KMS-11 (cell line): ENCODE data around the gene GALNTL6.

ENCODE experiments used
- H2AFZ ChIP-seq: fragments of 200-600 bp; sonication (generic); 2 replicates; pipeline ENCODE4 v1.6.1; 2016; ENCODE audit warnings: antibody characterized with exemption, mixed run types, low read depth
- H3K27ac ChIP-seq: fragments of 200-600 bp; sonication (generic); 2 replicates; pipeline ENCODE4 v1.6.1; 2016; ENCODE audit warnings: mild to moderate bottlenecking, mixed run types
- H3K27me3 ChIP-seq: fragments of 200-600 bp; sonication (generic); 2 replicates; pipeline ENCODE4 v1.6.1; 2017; ENCODE audit warnings: mild to moderate bottlenecking, low read depth, mixed run types, moderate library complexity; ENCODE audit not compliant: insufficient read depth
- H3K36me3 ChIP-seq: fragments of 200-600 bp; sonication (generic); 2 replicates; pipeline ENCODE4 v1.6.1; 2017; ENCODE audit warnings: mild to moderate bottlenecking, mixed run types; ENCODE audit not compliant: insufficient read depth
- H3K4me1 ChIP-seq: fragments of 200-600 bp; sonication (generic); 2 replicates; pipeline ENCODE4 v1.6.1; 2016; ENCODE audit warnings: mild to moderate bottlenecking, low read depth, mixed run types; ENCODE audit not compliant: poor library complexity, severe bottlenecking
- H3K4me2 ChIP-seq: fragments of 200-600 bp; sonication (generic); 2 replicates; pipeline ENCODE4 v1.7.0; 2016; ENCODE audit warnings: mild to moderate bottlenecking, mixed run types
- H3K4me3 ChIP-seq: fragments of 200-600 bp; sonication (generic); IDR thresholded peaks from 2 replicates; pipeline ENCODE4 v1.6.1; 2017; ENCODE audit warnings: low read depth, low read length, mixed read lengths; ENCODE audit not compliant: insufficient read depth
- H3K79me2 ChIP-seq: fragments of 200-600 bp; sonication (generic); 2 replicates; pipeline ENCODE4 v1.6.1; 2016; ENCODE audit warnings: low read depth, mixed run types; ENCODE audit not compliant: insufficient read depth
- H3K9ac ChIP-seq: fragments of 200-600 bp; sonication (generic); 2 replicates; pipeline ENCODE4 v1.6.1; 2016; ENCODE audit warnings: mild to moderate bottlenecking, mixed run types
- H4K20me1 ChIP-seq: fragments of 200-600 bp; sonication (generic); 2 replicates; pipeline ENCODE4 v1.6.1; 2016; ENCODE audit warnings: mild to moderate bottlenecking, mixed run types; ENCODE audit not compliant: insufficient read depth
- TF ChIP-seq, protein P1 (sequence below): fragments of 200-600 bp; sonication (generic); conservative IDR thresholded peaks from 2 replicates; pipeline ENCODE4 v1.6.1; 2017; ENCODE audit warnings: low read depth, mild to moderate bottlenecking, antibody characterized with exemption, low read length, moderate library complexity, mixed read lengths

GALNTL6 gene

DNA sequence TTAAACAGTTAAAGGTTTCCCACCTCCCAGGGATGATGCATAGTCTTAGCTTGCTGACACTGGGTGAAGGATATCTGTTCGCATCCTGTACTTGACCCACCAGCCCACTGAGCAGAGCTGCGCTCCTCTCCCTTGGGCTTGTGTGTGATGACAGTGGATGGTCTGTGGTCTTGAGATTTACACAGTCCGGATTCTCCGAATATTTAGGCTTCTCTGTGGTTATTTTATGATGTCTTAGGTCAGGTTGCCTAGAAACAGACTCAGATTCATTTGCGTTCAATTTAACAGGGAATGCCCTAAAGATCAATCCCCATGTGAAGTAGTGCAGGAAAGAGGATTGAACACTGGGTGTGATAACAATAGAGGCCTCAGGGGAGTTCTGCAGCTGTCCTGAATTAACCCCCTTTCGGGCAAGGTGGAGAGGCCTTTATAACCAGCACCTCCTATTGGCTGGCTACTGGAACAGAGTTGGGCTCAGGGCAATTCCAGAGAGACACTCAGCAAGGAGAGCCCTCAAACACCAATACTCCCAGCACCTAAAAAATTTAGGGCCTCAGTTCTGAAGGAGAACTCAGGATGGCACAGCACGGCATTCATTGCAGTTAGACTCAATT, 702.2 kb downstream of the GALNTL6 start:
- Histone ChIP-seq H3K4me1 (no peaks in the 10 kb centered on the region), H3K79me2 (no peaks in the 10 kb centered on the region), H3K4me2 (no peak overlapping the region), H3K27me3 (no peaks in the 10 kb centered on the region), H2AFZ (no peak overlapping the region), H3K27ac (no peak overlapping the region), H3K4me3 (no peak overlapping the region), H3K36me3 (no peaks in the 10 kb centered on the region), H3K9ac (no peak overlapping the region), H4K20me1 (no peaks in the 10 kb centered on the region)
- TF ChIP-seq, protein P1, sequence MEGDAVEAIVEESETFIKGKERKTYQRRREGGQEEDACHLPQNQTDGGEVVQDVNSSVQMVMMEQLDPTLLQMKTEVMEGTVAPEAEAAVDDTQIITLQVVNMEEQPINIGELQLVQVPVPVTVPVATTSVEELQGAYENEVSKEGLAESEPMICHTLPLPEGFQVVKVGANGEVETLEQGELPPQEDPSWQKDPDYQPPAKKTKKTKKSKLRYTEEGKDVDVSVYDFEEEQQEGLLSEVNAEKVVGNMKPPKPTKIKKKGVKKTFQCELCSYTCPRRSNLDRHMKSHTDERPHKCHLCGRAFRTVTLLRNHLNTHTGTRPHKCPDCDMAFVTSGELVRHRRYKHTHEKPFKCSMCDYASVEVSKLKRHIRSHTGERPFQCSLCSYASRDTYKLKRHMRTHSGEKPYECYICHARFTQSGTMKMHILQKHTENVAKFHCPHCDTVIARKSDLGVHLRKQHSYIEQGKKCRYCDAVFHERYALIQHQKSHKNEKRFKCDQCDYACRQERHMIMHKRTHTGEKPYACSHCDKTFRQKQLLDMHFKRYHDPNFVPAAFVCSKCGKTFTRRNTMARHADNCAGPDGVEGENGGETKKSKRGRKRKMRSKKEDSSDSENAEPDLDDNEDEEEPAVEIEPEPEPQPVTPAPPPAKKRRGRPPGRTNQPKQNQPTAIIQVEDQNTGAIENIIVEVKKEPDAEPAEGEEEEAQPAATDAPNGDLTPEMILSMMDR, result no peak

DNA sequence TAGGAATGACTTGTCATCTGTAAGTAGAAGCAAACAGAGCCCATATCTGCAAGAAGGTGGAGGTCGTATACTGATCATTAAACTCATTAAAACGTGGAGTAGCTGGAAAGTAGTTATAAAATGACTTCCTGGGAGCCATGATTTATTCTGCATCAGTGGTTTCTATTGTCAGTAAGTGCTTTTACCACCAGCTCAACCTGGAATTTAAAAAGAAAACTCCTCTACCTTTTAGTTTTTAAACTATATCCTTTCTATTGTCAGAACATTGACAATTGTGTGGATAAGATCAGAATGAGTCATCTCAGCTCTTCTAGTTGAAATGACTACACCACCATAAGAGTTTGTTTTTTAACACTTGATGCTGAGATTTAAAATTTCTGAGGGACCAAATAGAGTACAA, 704.2 kb downstream of the GALNTL6 start:
- Histone ChIP-seq H4K20me1 (no peaks in the 10 kb centered on the region), H2AFZ (no peak overlapping the region), H3K36me3 (no peaks in the 10 kb centered on the region), H3K9ac (no peak overlapping the region), H3K4me1 (no peaks in the 10 kb centered on the region), H3K27me3 (no peaks in the 10 kb centered on the region), H3K27ac (no peak overlapping the region), H3K4me3 (no peak overlapping the region), H3K79me2 (no peaks in the 10 kb centered on the region), H3K4me2 (no peak overlapping the region)
- TF ChIP-seq, protein P1, result no peak

DNA sequence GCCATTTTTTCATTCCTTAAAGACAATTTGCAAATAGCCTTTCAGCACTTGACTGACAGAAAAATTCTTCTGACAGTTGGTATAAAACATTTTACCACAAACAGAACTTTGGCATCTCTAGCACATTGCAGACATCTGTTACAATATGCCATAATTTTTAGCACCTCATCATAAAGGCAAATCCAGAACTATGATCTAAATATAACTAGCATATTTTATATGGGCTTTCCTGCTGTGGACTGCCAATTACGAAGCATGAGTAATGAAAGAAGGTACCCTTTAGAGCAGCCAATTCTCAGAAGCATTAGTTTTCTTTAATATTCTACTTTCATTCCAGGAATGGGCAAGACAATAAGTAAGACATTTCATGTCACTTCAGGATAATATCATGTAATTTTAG, 708.0 kb downstream of the GALNTL6 start:
- H2AFZ ChIP-seq, result no peak overlapping the region
- no peaks in the 10 kb centered on the region for H3K79me2 ChIP-seq
- no peaks in the 10 kb centered on the region for H3K4me1 ChIP-seq
- no peaks in the 10 kb centered on the region for H4K20me1 ChIP-seq
- H3K9ac ChIP-seq, result no peak overlapping the region
- no peak overlapping the region for H3K4me2 ChIP-seq
- no peak overlapping the region for H3K27ac ChIP-seq
- H3K4me3 ChIP-seq, result no peak overlapping the region
- no peaks in the 10 kb centered on the region for H3K27me3 ChIP-seq
- no peaks in the 10 kb centered on the region for H3K36me3 ChIP-seq
- TF ChIP-seq, protein P1, result no peak

DNA sequence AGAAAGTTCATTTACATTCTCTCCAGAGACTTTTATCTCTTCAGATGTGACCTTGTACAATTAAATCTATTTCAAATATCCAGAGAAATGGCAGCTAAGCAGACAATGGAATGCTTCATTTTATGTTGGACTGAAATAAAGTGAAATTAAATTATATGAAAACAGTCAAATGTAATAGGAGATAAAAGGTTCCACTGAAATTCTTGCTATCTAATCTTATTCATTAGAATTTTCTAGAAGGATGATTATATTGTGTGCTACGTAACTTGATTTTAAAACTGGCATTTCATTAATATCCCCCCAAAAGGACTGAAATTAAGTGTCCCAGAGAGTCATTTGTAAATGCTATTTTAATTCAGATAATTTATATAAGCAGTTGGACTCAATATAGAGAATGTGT, 708.5 kb downstream of the GALNTL6 start:
- Histone ChIP-seq H3K36me3 (no peaks in the 10 kb centered on the region), H3K4me3 (no peak overlapping the region), H3K4me1 (no peaks in the 10 kb centered on the region), H3K27ac (no peak overlapping the region), H3K27me3 (no peaks in the 10 kb centered on the region), H3K4me2 (no peak overlapping the region), H2AFZ (no peak overlapping the region), H3K79me2 (no peaks in the 10 kb centered on the region), H3K9ac (no peak overlapping the region), H4K20me1 (no peaks in the 10 kb centered on the region)
- TF ChIP-seq, protein P1, result no peak
